PC-9 (cell line): Measurements from ENCODE around the gene SPARC.

Experiments
- EZH2 ChIP-seq: fragments of 200-600 bp; sonication (generic); IDR thresholded peaks from 2 replicates; pipeline ENCODE4 v1.8.0; 2017; ENCODE audit warnings: antibody characterized with exemption, low read depth
- TF ChIP-seq, protein P1 (sequence below): fragments of 200-600 bp; sonication (generic); conservative IDR thresholded peaks from 2 replicates; pipeline ENCODE4 v1.6.1; 2017; ENCODE audit warnings: mixed run types, antibody characterized with exemption, mild to moderate bottlenecking, moderate library complexity

DNA sequence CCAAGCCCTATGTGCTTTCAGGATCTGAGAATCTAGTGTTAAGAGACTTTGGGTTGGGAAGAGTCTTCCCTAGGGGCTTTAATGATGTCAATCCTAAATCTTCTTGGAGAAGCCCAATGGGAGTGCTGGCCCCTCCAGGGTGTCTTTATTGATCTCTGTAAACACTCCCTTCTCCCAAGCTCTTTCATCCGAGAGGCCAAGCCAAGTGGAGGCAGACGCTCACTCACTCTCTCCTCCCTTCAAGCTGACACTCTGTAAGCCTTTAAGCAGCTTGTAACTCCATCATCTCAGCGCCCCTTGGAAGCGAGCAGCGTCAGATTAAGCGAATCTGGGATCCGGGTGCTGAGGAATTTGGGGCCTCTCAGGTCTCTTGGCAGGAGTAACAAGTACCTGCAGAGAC, 37.7 kb downstream of the SPARC start:
- TF ChIP-seq EZH2: no peak
- TF ChIP-seq, protein P1, sequence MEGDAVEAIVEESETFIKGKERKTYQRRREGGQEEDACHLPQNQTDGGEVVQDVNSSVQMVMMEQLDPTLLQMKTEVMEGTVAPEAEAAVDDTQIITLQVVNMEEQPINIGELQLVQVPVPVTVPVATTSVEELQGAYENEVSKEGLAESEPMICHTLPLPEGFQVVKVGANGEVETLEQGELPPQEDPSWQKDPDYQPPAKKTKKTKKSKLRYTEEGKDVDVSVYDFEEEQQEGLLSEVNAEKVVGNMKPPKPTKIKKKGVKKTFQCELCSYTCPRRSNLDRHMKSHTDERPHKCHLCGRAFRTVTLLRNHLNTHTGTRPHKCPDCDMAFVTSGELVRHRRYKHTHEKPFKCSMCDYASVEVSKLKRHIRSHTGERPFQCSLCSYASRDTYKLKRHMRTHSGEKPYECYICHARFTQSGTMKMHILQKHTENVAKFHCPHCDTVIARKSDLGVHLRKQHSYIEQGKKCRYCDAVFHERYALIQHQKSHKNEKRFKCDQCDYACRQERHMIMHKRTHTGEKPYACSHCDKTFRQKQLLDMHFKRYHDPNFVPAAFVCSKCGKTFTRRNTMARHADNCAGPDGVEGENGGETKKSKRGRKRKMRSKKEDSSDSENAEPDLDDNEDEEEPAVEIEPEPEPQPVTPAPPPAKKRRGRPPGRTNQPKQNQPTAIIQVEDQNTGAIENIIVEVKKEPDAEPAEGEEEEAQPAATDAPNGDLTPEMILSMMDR: no peak
